Mesenchymal stem cell (in vitro differentiated cells and primary cell): Measurements from ENCODE around the gene GULP1.

Experiments used
- DNase-seq: peaks from one replicate; pipeline ENCODE4 v3.0.0-alpha.2; 2013
- H2AFZ ChIP-seq: one replicate; pipeline ENCODE4 v1.6.1; 2013; ENCODE audit warnings: low read depth, mild to moderate bottlenecking, control low read depth, inconsistent platforms, low read length, moderate library complexity
- H2AK5ac ChIP-seq: 2 replicates; pipeline ENCODE4 v1.6.1; 2013; ENCODE audit warnings: low read length, moderate library complexity, mild to moderate bottlenecking, inconsistent platforms; ENCODE audit not compliant: severe bottlenecking
- H2BK120ac ChIP-seq: one replicate; pipeline ENCODE4 v1.6.1; 2013; ENCODE audit warnings: low read depth, mild to moderate bottlenecking, inconsistent platforms, low read length, moderate library complexity
- H2BK12ac ChIP-seq, 2 experiments: one replicate each; pipeline ENCODE4 v1.6.1; 2013; ENCODE audit warnings: inconsistent platforms in 2 of 2, low read length in 2 of 2, mild to moderate bottlenecking in 2 of 2, moderate library complexity in 2 of 2, control low read depth in 1 of 2
- H2BK15ac ChIP-seq: one replicate; pipeline ENCODE4 v1.6.1; 2013; ENCODE audit warnings: mild to moderate bottlenecking, low read depth, inconsistent platforms; ENCODE audit not compliant: poor library complexity, severe bottlenecking
- H2BK5ac ChIP-seq: 2 replicates; pipeline ENCODE4 v1.6.1; 2013; ENCODE audit warnings: low read depth, mild to moderate bottlenecking, low read length, control low read depth, inconsistent platforms; ENCODE audit not compliant: poor library complexity, severe bottlenecking
- H3K14ac ChIP-seq, 2 experiments: one replicate each; pipeline ENCODE4 v1.6.1; 2013; ENCODE audit warnings: inconsistent platforms in 2 of 2, low read length in 2 of 2, control low read depth in 1 of 2, mild to moderate bottlenecking in 1 of 2, moderate library complexity in 1 of 2
- H3K18ac ChIP-seq, 2 experiments: one replicate each; pipeline ENCODE4 v1.6.1; 2013; ENCODE audit warnings: inconsistent platforms in 2 of 2, low read length in 2 of 2, control low read depth in 1 of 2, low read depth in 1 of 2, mild to moderate bottlenecking in 1 of 2
- H3K23ac ChIP-seq, 2 experiments: one replicate each; pipeline ENCODE4 v1.6.1; 2013; ENCODE audit warnings: inconsistent platforms in 2 of 2, low read length in 2 of 2, mild to moderate bottlenecking in 2 of 2, moderate library complexity in 2 of 2, control low read depth in 1 of 2
- H3K27ac ChIP-seq: 2 replicates; pipeline ENCODE4 v1.5.1; 2013; ENCODE audit warnings: mild to moderate bottlenecking, moderate library complexity, low read length, control low read depth, inconsistent platforms; ENCODE audit not compliant: poor library complexity, severe bottlenecking
- H3K27me3 ChIP-seq, 2 experiments: 2 replicates each; pipeline versions ENCODE4 v1.6.1 to v1.7.0; 2013; ENCODE audit warnings: low read length in 2 of 2, mild to moderate bottlenecking in 2 of 2, moderate library complexity in 2 of 2, control low read depth in 1 of 2, inconsistent platforms in 1 of 2; ENCODE audit not compliant: control insufficient read depth in 1 of 2, insufficient read depth in 1 of 2
- H3K36me3 ChIP-seq, 2 experiments: 2 replicates each; pipeline versions ENCODE4 v1.6.1 to v1.7.0; 2013; ENCODE audit warnings: low read length in 2 of 2, control low read depth in 1 of 2, inconsistent platforms in 1 of 2, low read depth in 1 of 2, mild to moderate bottlenecking in 1 of 2; ENCODE audit not compliant: insufficient read depth in 2 of 2, control insufficient read depth in 1 of 2
- H3K4ac ChIP-seq, 2 experiments: one replicate each; pipeline ENCODE4 v1.6.1; 2013; ENCODE audit warnings: inconsistent platforms in 2 of 2, low read length in 2 of 2, mild to moderate bottlenecking in 2 of 2, moderate library complexity in 2 of 2, control low read depth in 1 of 2, low read depth in 1 of 2
- H3K4me1 ChIP-seq: 2 replicates; pipeline ENCODE4 v1.6.1; 2013; ENCODE audit warnings: low read depth, low read length, control low read depth; ENCODE audit not compliant: control insufficient read depth, insufficient read depth
- H3K4me2 ChIP-seq: 2 replicates; pipeline ENCODE4 v1.6.1; 2013; ENCODE audit warnings: low read length, mild to moderate bottlenecking, inconsistent platforms; ENCODE audit not compliant: poor library complexity, severe bottlenecking
- H3K4me3 ChIP-seq, 2 experiments: 2 replicates each; pipeline versions ENCODE4 v1.5.1 to v1.7.0; 2013; ENCODE audit warnings: low read length in 2 of 2, mild to moderate bottlenecking in 2 of 2, control low read depth in 1 of 2, low read depth in 1 of 2; ENCODE audit not compliant: insufficient read depth in 1 of 2
- H3K79me1 ChIP-seq: replicated peaks from 2 replicates; pipeline ENCODE4 v1.6.1; 2013; ENCODE audit warnings: mild to moderate bottlenecking, control low read depth, low read length, inconsistent platforms; ENCODE audit not compliant: poor library complexity, severe bottlenecking
- H3K9ac ChIP-seq: 2 replicates; pipeline ENCODE4 v1.7.0; 2013; ENCODE audit warnings: mild to moderate bottlenecking, low read length, moderate library complexity
- H3K9me3 ChIP-seq: 2 replicates; pipeline ENCODE4 v1.7.0; 2013; ENCODE audit warnings: mild to moderate bottlenecking, low read length; ENCODE audit not compliant: control insufficient read depth
- H4K8ac ChIP-seq: one replicate; pipeline ENCODE4 v1.6.1; 2013; ENCODE audit warnings: inconsistent platforms, mild to moderate bottlenecking, low read length, moderate library complexity
- H4K91ac ChIP-seq: one replicate; pipeline ENCODE4 v1.6.1; 2013; ENCODE audit warnings: mild to moderate bottlenecking, low read length, inconsistent platforms
- WGBS: methylation state at CpG from one replicate; pipeline ENCODE4 v1.1.7; 2013; ENCODE audit warnings: mixed read lengths; 5-methylcytosine and 5-hydroxymethylcytosine counted together

The GULP1 gene

GRCh38 chr2:188435115-188435514 is 143.4 kb downstream of the GULP1 start:
- DNase-seq = no peak
- H3K27ac ChIP-seq = no peak overlapping the region
- no peak overlapping the region for H4K91ac ChIP-seq
- H3K14ac ChIP-seq = no peak overlapping the region
- no peak overlapping the region for H3K4ac ChIP-seq
- WGBS = 89% methylated on average over 2 of the region's 2 CpGs
- H3K27me3 ChIP-seq = no peaks in the 10 kb centered on the region
- no peak overlapping the region for H3K4me3 ChIP-seq
- H2AK5ac ChIP-seq = no peak overlapping the region
- H3K4me1 ChIP-seq = no peaks in the 10 kb centered on the region
- H3K9ac ChIP-seq = no peak overlapping the region
- no peak overlapping the region for H3K4me2 ChIP-seq
- H2BK12ac ChIP-seq = no peak overlapping the region
- H2BK120ac ChIP-seq = no peak overlapping the region
- H2BK15ac ChIP-seq = no peak overlapping the region
- no peak overlapping the region for H3K18ac ChIP-seq
- H4K8ac ChIP-seq = no peak overlapping the region
- H3K9me3 ChIP-seq = peaks cover 3% of the 10 kb centered on the region
- no peak overlapping the region for H2AFZ ChIP-seq
- H2BK5ac ChIP-seq = no peak overlapping the region
- H3K36me3 ChIP-seq = no peaks in the 10 kb centered on the region
- peaks cover 12% of the 10 kb centered on the region for H3K79me1 ChIP-seq
- no peak overlapping the region for H3K23ac ChIP-seq

DNA sequence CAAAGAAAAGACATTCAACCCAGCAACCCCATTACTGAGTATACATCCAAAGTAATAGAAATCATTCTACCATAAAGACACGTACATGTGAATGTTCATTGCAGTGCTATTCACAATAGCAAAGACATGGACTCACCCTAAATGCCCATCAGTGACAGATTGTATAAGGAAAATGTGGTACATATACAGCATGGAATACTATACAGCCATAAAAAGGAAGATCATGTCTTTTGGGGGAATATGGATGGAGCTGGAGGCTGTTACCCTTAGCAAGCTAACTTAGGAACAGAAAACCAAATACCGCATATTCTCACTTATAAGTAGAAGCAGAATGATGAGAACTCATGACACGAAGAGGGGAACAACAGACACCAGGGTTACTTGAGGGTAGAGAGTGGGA is 145.9 kb downstream of the GULP1 start:
- no peak overlapping the region for H2AK5ac ChIP-seq
- H3K4ac ChIP-seq = no peak overlapping the region
- H3K23ac ChIP-seq = no peak overlapping the region
- H3K9ac ChIP-seq = no peak overlapping the region
- no peak overlapping the region for H2BK120ac ChIP-seq
- H2BK12ac ChIP-seq = no peak overlapping the region
- H4K91ac ChIP-seq = no peak overlapping the region
- H3K27ac ChIP-seq = no peak overlapping the region
- H3K36me3 ChIP-seq = no peaks in the 10 kb centered on the region
- no peak overlapping the region for H4K8ac ChIP-seq
- peaks cover 3% of the 10 kb centered on the region for H3K4me1 ChIP-seq
- no peak overlapping the region for H3K4me2 ChIP-seq
- WGBS = 100% methylated on average over 3 of the region's 3 CpGs
- H3K14ac ChIP-seq = no peak overlapping the region
- H3K79me1 ChIP-seq = peaks cover 10% of the 10 kb centered on the region
- H3K9me3 ChIP-seq = peaks cover 3% of the 10 kb centered on the region
- no peak for DNase-seq
- no peak overlapping the region for H2AFZ ChIP-seq
- H3K18ac ChIP-seq = no peak overlapping the region
- H2BK15ac ChIP-seq = no peak overlapping the region
- no peak overlapping the region for H2BK5ac ChIP-seq
- H3K4me3 ChIP-seq = no peak overlapping the region
- H3K27me3 ChIP-seq = no peaks in the 10 kb centered on the region

GRCh38 chr2:188439986-188440385 is 148.3 kb downstream of the GULP1 start:
- H3K79me1 ChIP-seq = peaks cover 9% of the 10 kb centered on the region

DNA sequence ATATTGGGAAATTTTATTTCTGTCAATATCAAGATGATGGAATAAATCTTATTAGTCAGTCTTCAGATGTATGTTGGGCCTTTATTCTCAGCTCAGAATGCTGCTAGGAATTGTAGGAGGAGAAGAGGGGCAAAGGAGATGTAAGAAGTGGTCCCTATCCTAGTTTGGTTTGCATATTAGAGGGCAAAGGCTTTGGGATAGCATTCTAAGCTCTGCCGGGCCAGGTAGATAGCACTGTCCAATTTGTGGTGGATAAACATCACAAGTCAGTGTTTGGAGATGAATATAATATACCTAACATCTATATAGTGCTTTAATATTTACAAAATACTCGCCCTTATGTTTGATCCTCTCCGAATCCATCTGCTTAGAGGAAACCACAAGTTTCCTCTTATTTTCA is 149.2 kb downstream of the GULP1 start:
- Histone ChIP-seq H3K18ac (no peak overlapping the region), H3K27ac (no peak overlapping the region), H2AFZ (no peak overlapping the region), H2AK5ac (no peak overlapping the region), H4K91ac (no peak overlapping the region), H3K4me1 (peaks cover 3% of the 10 kb centered on the region), H3K9me3 (peaks cover 3% of the 10 kb centered on the region), H3K23ac (no peak overlapping the region), H2BK120ac (no peak overlapping the region), H3K36me3 (no peaks in the 10 kb centered on the region), H4K8ac (no peak overlapping the region), H2BK5ac (no peak overlapping the region), H3K27me3 (no peaks in the 10 kb centered on the region), H2BK12ac (no peak overlapping the region), H3K4me2 (no peak overlapping the region), H3K14ac (no peak overlapping the region), H3K9ac (no peak overlapping the region), H3K4me3 (no peak overlapping the region), H3K79me1 (peaks cover 7% of the 10 kb centered on the region), H3K4ac (no peak overlapping the region), H2BK15ac (no peak overlapping the region)
- 94% methylated on average over 2 of the region's 3 CpGs for WGBS
- DNase-seq = no peak

More at GRCh38 chr2:188439986-188440385, 148.3 kb downstream of the GULP1 start:
- peaks cover 3% of the 10 kb centered on the region for H3K9me3 ChIP-seq
- no peak overlapping the region for H4K91ac ChIP-seq
- H2BK15ac ChIP-seq = no peak overlapping the region
- H4K8ac ChIP-seq = no peak overlapping the region
- no peak overlapping the region for H3K9ac ChIP-seq
- H3K23ac ChIP-seq = no peak overlapping the region
- no peak overlapping the region for H3K4ac ChIP-seq
- no peak overlapping the region for H3K4me3 ChIP-seq
- no peak overlapping the region for H3K14ac ChIP-seq
- no peak overlapping the region for H2BK5ac ChIP-seq
- H3K27ac ChIP-seq = no peak overlapping the region
- no peak overlapping the region for H2AFZ ChIP-seq
- H3K4me1 ChIP-seq = peaks cover 3% of the 10 kb centered on the region
- no peak overlapping the region for H3K18ac ChIP-seq
- no peaks in the 10 kb centered on the region for H3K27me3 ChIP-seq
- DNase-seq = no peak
- H2BK120ac ChIP-seq = no peak overlapping the region
- H2BK12ac ChIP-seq = no peak overlapping the region
- H2AK5ac ChIP-seq = no peak overlapping the region
- H3K4me2 ChIP-seq = no peak overlapping the region
- H3K36me3 ChIP-seq = no peaks in the 10 kb centered on the region
